Esophagus squamous epithelium (tissue), 4 donors: ENCODE data around the gene TENT5D.
"Not testable (repeated sequence)": the region's sequence is repeated elsewhere in the genome, so short reads cannot be mapped to it uniquely, and the experiment has no call there.

ENCODE experiments used
- POLR2A ChIP-seq, 4 donors: fragments of 450-650 bp; IDR thresholded peaks; one replicate each; pipeline ENCODE4 v1.6.1; 2017; ENCODE audit warnings: antibody characterized with exemption in 4 of 4, mild to moderate bottlenecking in 4 of 4, moderate library complexity in 3 of 4
- TF ChIP-seq, protein P1 (sequence below), 6 experiments: fragments of 450-650 bp in 4 of 6; fragments of 200-600 bp in 2 of 6; sonication (generic) in 2 of 6; IDR thresholded peaks; one replicate each; pipeline ENCODE4 v1.5.1; 2016 to 2019; ENCODE audit warnings: antibody characterized with exemption in 6 of 6, mild to moderate bottlenecking in 4 of 6, moderate library complexity in 4 of 6

- TF ChIP-seq, protein P1, sequence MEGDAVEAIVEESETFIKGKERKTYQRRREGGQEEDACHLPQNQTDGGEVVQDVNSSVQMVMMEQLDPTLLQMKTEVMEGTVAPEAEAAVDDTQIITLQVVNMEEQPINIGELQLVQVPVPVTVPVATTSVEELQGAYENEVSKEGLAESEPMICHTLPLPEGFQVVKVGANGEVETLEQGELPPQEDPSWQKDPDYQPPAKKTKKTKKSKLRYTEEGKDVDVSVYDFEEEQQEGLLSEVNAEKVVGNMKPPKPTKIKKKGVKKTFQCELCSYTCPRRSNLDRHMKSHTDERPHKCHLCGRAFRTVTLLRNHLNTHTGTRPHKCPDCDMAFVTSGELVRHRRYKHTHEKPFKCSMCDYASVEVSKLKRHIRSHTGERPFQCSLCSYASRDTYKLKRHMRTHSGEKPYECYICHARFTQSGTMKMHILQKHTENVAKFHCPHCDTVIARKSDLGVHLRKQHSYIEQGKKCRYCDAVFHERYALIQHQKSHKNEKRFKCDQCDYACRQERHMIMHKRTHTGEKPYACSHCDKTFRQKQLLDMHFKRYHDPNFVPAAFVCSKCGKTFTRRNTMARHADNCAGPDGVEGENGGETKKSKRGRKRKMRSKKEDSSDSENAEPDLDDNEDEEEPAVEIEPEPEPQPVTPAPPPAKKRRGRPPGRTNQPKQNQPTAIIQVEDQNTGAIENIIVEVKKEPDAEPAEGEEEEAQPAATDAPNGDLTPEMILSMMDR (IDR thresholded peaks at IDR 0.05): not testable (repeated sequence)
- not testable (repeated sequence) for TF ChIP-seq POLR2A (IDR thresholded peaks at IDR 0.05)
Observed at GRCh38 chrX:80468166-80468565, 47.9 kb downstream of the TENT5D start.
